NCI-H187 (cell line): ENCODE measurements around the gene GUCY2D.
"Not testable (repeated sequence)": the region's sequence is repeated elsewhere in the genome, so short reads cannot be mapped to it uniquely, and the experiment has no call there.

Experiments used
- DNase-seq, 2 experiments: peaks; one replicate each; lab custom pipeline; 2025; lab: John Stamatoyannopoulos, UW

Gene GUCY2D

GRCh38 chr17:8044819-8045810, 42.7 kb downstream of the GUCY2D start:
- DNase-seq = no peak

- no peak for DNase-seq
Observed at GRCh38 chr17:8046306-8046928, 44.0 kb downstream of the GUCY2D start.

- no peak for DNase-seq
Observed at GRCh38 chr17:8046929-8047768, 44.7 kb downstream of the GUCY2D start.

GRCh38 chr17:8047769-8048110, 45.3 kb downstream of the GUCY2D start:
- no peak for DNase-seq

- no peak for DNase-seq
Observed at GRCh38 chr17:8048236-8048635, 45.8 kb downstream of the GUCY2D start.

- no peak for DNase-seq
Observed at GRCh38 chr17:8048736-8049135, 46.3 kb downstream of the GUCY2D start.

- no peak for DNase-seq
Observed at GRCh38 chr17:8051831-8052230, 49.4 kb downstream of the GUCY2D start.

GRCh38 chr17:8052256-8053252, 50.1 kb downstream of the GUCY2D start:
- no peak for DNase-seq

GRCh38 chr17:8053600-8053999, 51.2 kb downstream of the GUCY2D start:
- DNase-seq = no peak

GRCh38 chr17:8055851-8056231, 53.4 kb downstream of the GUCY2D start:
- DNase-seq = no peak

- DNase-seq = no peak
Observed at GRCh38 chr17:8056232-8056975, 54.0 kb downstream of the GUCY2D start.

- DNase-seq = no peak
Observed at GRCh38 chr17:8056976-8057625, 54.7 kb downstream of the GUCY2D start.

- DNase-seq = no peak
Observed at GRCh38 chr17:8057691-8058114, 55.3 kb downstream of the GUCY2D start.

- no peak for DNase-seq
Observed at GRCh38 chr17:8059131-8059530, 56.7 kb downstream of the GUCY2D start.

- DNase-seq = peak; percentile 31 to 32
Observed at GRCh38 chr17:8060274-8060673, 57.9 kb downstream of the GUCY2D start.

GRCh38 chr17:8061851-8062250, 59.4 kb downstream of the GUCY2D start:
- DNase-seq = not testable (repeated sequence)

GRCh38 chr17:8062435-8062806, 60.0 kb downstream of the GUCY2D start:
- DNase-seq = no peak

- DNase-seq = no peak
Observed at GRCh38 chr17:8062807-8063483, 60.5 kb downstream of the GUCY2D start.

GRCh38 chr17:8063761-8064534, 61.5 kb downstream of the GUCY2D start:
- no peak for DNase-seq
